ENCODE data around the gene MGAT5.
A peak's percentile ranks its signal among the peaks of the same experiment; 100 is the strongest.
"Not testable (repeated sequence)": the region's sequence is repeated elsewhere in the genome, so short reads cannot be mapped to it uniquely, and the experiment has no call there.

Gene MGAT5

GRCh38 chr2:134468776-134469175 is 214.9 kb downstream of the MGAT5 start:
- DNase-seq (ENCODE audit: low spot score), result peak; percentile 30

- peak; percentile 52 for DNase-seq (ENCODE audit: low spot score)
These were observed 215.7 kb downstream of the MGAT5 start for GRCh38 chr2:134469516-134470115.

- DNase-seq (ENCODE audit: low spot score), result peak; percentile 17
These were observed 216.8 kb downstream of the MGAT5 start for GRCh38 chr2:134470561-134471168.

- not testable (repeated sequence) for DNase-seq (ENCODE audit: low spot score)
These were observed 223.1 kb downstream of the MGAT5 start for GRCh38 chr2:134476982-134477381.

GRCh38 chr2:134479696-134480330 is 225.9 kb downstream of the MGAT5 start:
- DNase-seq (ENCODE audit: low spot score), result no peak

- no peak for DNase-seq (ENCODE audit: low spot score)
These were observed 228.4 kb downstream of the MGAT5 start for GRCh38 chr2:134482131-134482723.

GRCh38 chr2:134482766-134483340 is 229.0 kb downstream of the MGAT5 start:
- DNase-seq (ENCODE audit: low spot score), result no peak

GRCh38 chr2:134489732-134490384 is 236.0 kb downstream of the MGAT5 start:
- DNase-seq (ENCODE audit: low spot score), result no peak

GRCh38 chr2:134490559-134490958 is 236.7 kb downstream of the MGAT5 start:
- DNase-seq (ENCODE audit: low spot score), result no peak

GRCh38 chr2:134491022-134491421 is 237.2 kb downstream of the MGAT5 start:
- DNase-seq (ENCODE audit: low spot score), result no peak

- no peak for DNase-seq (ENCODE audit: low spot score)
These were observed 238.0 kb downstream of the MGAT5 start for GRCh38 chr2:134491771-134492441.

- no peak for DNase-seq (ENCODE audit: low spot score)
These were observed 239.9 kb downstream of the MGAT5 start for GRCh38 chr2:134493797-134494196.

- no peak for DNase-seq (ENCODE audit: low spot score)
These were observed 244.8 kb downstream of the MGAT5 start for GRCh38 chr2:134498654-134499053.

GRCh38 chr2:134499307-134499926 is 245.5 kb downstream of the MGAT5 start:
- no peak for DNase-seq (ENCODE audit: low spot score)

GRCh38 chr2:134500211-134500935 is 246.5 kb downstream of the MGAT5 start:
- DNase-seq (ENCODE audit: low spot score), result no peak

GRCh38 chr2:134501476-134502091 is 247.7 kb downstream of the MGAT5 start:
- no peak for DNase-seq (ENCODE audit: low spot score)

GRCh38 chr2:134502104-134502503 is 248.2 kb downstream of the MGAT5 start:
- DNase-seq (ENCODE audit: low spot score), result no peak

Measured in left forelimb (tissue), 1 donor.